ENCODE measurements around the gene C6orf15.

Gene C6orf15

GRCh38 chr6:31129130-31129529 lies 16.8 kb upstream of the C6orf15 start:
- no peak for DNase-seq

GRCh38 chr6:31128093-31128676 lies 15.8 kb upstream of the C6orf15 start:
- DNase-seq = peak; percentile 65

DNA sequence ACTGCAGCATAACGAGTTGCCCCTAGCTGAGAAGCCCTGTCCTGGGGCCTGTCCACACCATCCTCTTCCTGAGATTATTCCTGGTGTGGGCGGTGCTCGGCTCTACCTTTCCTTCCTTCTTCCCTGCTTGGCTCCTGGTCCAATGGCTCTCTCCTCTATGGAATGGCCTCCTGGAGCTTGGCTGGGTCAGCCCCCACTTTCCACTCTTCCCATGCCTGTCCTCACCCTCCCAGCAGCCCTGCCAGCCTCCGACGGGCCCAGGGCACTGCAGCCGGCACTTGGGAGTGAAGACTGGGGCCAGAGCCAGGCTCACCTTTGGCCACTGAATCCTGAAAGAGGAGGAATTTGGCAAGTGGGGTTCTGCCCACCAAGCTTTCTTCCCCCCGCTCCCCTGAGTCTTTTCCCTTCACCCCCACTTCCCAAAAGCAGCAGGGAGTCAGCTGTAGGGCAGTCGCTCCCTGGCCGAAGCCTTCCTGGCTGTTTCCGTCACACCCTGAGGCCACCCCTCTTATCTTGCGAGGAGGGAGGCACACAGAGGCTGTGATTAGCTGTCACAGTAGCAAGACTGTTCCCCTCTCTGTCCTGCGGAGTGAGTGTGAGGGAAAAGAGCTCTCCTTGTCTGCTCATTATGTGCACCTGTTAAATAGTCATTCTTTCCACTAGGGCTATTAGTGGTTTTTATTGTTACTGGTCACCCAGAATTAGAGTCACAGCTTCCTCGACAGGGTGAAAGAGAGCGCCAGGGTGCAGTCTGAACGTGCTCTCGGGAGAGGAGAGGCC lies 14.2 kb upstream of the C6orf15 start:
- DNase-seq = no peak

GRCh38 chr6:31125586-31126363 lies 13.4 kb upstream of the C6orf15 start:
- DNase-seq = no peak

- DNase-seq = no peak
These were observed 12.8 kb upstream of the C6orf15 start for GRCh38 chr6:31125162-31125561.

DNA sequence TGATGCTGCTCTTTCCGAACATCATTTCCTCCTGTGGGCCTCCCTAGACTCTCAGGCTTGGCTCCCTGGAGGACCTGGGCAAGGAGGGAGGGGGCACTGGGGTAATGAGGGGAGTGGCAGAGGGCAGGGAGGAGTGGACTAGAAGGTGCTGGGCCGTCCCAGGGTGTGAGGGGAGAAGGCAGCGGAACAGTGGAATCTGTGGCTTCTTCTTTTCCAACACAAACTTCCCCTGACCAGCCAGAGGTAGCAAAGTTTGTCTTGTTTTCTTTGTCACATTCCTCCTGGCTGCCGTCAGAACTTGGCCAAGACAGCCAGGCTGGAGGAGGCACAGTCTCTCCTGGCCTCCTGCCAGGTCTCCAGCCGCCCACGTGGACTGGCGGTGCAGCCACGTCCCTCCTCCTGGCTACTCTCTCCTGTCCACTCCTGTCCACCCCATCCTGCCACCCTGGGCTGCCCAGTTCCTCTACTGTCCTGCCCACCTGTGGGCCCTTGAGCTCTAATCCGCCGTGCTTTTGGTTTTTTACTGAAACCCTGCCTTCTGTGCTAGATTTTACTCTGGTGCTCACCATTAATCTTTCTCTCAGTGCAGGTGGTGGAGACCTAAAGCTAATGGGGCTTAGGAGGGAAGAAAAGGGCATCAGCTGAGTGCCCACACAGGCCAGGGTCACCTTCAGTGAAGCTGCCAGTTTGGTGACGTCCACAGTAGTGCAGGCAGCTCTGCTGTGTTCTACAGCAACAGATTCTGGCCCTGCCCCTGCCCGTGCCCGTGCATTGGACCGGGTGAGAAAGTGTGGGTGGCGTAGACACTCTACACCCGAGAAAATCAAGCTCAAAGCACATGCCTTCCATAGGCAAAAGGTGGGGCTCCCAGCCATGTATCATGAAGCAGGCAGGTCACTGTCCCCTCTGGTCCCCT lies 10.7 kb upstream of the C6orf15 start:
- DNase-seq = no peak

DNA sequence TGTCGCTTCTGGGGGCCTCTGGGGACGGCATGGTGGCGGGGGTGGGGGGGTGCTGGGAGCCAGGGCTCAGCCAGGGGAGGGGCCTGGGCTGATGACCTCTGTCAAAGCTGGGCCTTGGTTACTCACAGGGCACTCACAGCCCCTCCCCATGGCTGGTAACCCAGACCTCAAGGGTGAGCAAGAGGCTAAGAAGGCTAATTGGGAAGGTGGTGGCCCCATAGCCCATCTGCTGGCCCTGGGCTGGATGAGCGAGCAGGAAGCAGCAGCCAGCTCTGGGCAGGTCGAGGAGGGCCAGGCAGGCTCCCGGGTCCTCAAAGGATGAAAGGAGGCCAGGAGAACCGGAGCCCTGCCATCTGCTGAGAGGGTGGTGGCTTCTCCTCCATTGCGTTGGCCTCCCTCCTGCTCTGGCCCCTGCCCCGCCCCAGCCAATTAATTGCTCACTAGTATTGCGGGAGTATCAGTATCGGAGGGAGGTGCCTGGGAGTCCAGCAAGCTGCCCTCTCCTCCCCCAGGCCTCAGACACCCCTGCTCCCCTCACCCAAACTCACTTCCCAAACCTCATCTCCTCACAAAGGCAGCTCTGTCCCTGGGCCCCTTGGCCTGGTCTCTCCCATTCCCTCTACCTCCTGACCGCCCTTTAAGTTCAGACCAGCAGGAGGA lies 8.9 kb upstream of the C6orf15 start:
- no peak for DNase-seq

DNA sequence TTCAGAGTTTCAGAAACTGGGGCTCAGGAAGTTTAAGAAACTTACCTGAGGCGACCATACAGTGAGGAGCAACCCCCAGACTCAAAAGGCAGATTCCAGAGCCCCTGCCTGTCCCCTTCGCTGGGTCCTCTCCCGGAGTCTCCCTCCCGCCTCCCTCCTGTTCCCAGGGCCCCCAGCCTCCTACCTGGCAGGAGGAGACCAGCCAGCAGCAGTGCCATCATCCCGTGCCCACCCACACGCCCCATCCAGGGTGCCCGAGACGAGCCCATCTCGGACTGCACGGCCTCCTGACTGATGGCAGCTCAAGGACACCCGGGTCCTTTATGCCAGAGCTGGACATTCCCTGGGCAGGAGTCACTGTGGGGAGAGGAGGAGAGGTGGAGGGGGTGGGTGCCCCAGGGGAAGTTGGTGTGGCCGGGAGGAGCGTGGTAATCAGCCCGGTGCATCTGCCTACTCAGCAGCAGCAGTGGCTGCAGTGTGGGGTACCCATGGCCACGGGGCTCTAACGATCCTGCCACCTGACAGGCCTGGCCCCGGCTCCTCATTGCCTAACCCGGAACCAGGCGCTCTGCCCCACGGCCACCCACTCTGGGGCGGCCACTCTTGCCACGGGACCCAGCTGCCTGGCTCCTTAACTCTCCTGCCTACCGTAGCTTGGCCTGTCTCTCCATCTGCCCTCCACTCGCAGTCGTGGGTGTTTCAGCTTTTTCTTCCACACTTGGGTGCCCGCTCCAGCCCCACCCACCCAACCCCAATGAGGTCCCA lies 8.0 kb upstream of the C6orf15 start, which contains the start of gene CDSN:
CDSN (minus strand) TSS at position 296 of the 765 bp plus-strand sequence; CDS start at position 269, 27 bp downstream.
- no peak for DNase-seq

- no peak for DNase-seq
These were observed 5.8 kb upstream of the C6orf15 start for GRCh38 chr6:31118178-31118577.

- no peak for DNase-seq
These were observed 4.4 kb upstream of the C6orf15 start for GRCh38 chr6:31116661-31117385.

- DNase-seq = no peak
These were observed 3.7 kb upstream of the C6orf15 start for GRCh38 chr6:31115941-31116560.

DNA sequence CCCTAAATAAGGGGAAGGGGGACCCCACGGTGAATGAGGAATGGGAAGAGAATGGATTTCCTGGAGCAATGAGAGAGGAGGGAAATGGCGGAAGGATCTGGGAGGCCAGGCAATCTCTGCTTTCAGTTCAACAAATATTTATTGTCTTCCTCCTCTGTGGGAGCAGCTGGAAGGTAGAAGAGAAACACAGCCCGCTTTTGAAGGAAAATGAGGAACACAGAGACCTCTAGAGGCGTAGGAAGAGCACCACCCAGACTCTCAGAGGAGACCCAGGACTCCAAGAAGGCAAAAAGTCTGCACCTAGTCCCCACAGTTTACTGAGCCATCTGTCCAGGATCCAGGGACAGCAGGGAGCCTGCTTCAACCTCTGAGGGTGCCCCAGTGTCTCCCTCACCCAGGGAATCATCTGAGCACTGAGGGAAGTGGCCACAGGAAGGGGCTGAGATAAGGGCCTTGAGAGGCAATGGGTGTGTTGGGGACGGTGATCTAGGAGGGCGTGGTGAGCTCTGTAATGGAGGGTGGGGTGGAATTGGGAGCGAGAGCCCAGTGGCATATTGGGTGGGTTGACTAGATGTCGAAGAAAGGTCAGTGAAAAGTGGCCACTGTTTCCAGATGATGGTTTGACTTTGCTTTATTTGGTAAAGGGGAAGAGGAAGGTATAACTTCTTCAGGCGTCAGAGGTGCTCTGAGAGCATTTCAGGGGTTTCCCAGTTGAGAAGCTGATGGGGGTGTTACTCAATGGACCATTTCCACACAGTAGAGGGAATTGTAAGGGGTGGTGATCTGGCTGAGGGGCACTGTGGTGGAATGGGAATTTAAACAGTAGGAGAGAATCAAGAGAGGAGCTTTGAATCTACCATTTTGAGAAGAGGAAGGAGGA lies 2.8 kb upstream of the C6orf15 start:
- no peak for DNase-seq

GRCh38 chr6:31114541-31114878 lies 2.1 kb upstream of the C6orf15 start, which contains the start of gene PSORS1C1:
Gene PSORS1C1 (plus strand): TSS chr6:31114800. CDS start chr6:31129633, 14,833 bp downstream.
- no peak for DNase-seq

DNA sequence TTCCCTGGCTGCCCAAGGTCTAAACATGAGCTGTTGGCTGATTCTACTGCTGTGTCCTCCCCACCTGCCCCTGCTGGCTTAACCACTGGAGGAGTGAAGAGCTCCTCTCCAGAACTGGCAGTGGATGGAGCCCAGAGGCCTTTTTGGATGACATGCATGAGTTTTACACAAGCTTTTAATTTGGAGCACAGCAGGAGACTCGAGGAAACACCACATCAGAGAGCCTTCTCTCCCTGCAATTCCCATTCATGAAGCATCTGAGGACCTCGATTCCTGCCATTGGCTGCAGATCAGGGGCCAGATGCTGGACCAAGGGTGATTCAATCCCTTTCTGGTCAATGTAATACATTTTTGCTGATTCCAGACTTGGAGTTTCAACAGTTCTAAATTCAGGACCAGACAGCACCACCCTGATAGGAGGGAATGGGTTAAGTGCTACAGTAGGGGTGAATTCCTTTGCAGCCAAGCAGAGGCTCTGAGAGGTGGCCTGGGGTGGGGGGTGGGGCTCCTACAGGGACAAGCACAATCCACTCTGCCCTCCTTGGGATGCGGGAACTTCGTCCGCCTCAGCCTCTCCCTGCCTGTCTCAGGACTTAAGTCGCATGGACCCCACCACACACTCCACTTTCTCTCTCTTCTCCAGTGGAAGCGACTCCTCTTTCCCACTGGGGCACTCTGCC lies 1.6 kb upstream of the C6orf15 start:
- DNase-seq = no peak

DNA sequence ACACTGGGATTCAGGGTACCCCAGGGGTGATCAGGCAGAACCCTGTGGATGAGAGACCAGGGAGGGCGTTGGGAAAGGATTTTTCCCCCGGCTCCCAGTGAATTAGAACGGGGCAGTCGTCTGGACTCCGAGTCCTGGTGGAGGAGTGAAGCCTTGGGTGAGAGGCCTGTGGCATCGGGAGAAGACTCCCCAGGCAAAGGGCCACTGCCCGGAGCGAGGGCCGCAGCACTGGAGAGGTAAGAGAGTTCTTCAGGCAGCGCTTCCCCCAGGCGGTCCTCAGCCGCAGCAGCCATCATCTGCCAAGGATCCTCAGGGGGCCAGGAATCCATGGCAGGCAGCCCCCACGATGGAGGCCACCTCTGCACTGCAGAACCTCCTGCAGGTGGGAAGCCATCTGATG lies 663 bp downstream of the C6orf15 start:
- DNase-seq = no peak

DNA sequence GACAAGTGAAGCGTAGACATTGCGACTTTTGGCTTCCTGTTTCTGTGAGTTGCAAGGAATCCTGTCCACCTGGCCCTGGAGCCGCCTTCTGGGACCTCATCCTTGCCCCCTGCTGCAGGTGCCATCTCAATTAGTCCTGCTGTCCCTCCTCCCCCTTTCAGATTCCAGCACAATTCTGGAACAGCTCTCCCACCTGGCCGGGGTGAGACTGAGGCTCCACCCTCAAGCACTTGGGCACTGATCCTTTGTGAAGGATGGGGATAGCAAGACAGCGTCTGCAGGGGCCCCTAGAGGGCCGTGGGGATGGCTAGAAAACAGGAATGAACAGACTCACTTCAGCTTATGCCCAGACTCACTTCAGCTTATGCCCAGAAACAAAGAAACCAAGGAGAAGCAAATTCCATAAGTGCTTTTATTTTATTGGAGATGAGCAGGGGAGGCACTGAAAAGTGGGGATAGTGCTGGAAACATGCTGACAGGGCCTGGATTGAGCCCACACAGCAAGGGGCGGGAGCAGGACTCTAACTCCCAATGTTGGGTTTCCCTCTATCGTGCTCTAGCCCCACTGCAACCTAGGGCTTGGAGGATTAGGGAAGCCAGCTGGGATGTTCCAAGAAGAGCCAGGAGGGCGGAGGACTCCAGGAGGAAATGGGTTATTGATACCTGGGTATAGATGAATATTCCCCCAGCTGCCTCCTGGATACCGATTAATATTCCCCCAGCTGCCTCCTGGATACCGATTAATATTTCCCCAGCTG lies 1.4 kb downstream of the C6orf15 start:
- no peak for DNase-seq

- no peak for DNase-seq
These were observed 5.3 kb downstream of the C6orf15 start for GRCh38 chr6:31107052-31107451.

DNA sequence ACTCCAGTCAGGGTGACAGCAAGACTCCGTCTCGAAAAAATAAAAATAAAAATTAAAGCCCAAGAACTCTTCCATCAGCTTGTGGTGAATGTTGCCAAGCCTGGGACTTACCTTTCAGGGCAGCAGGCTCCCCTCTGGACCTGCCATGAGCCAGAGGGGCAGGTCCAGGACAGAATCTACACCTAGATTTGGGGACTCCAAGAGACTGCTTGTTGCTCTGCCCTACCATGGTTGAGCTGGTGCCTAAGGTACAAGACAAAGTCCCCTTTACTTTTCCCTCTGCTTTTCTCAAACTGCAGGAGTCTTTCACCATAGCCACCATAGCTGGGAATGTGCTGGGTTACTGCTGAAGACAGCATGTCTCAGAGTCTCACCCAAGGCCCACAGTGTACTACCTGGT lies 9.2 kb downstream of the C6orf15 start:
- DNase-seq = no peak
